ENCODE data around the gene SYNRG. TPM values are rescaled to one million over a fixed set of nuclear protein-coding genes. Genes with fewer than 3 reads are reported as not detected.

Gene SYNRG
- total RNA-seq, 1 donor, result 46.7 TPM

DNA sequence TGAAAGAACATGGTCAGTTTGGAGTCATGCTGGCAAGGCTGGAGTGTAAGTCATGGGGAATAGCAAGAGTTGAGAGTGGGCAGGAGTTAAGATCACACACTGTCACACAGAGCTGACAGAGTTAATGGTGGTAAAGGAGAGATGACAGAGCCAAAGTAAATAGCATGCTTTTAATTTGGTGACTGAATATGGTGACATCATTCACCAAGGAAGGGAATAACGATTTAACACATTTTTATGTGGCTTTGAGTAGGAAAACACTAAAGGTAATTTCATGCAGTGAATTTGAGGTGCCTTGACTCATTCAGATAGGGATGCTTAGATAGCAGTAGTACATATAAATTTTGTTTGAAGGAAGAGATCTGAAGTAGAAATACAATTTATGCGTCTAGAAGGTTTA lies 42.1 kb downstream of the SYNRG start:
- Histone ChIP-seq H3K27me3 (ENCODE audit: insufficient read depth, low read length) (no peaks in the 10 kb centered on the region), H3K4me1 (ENCODE audit: insufficient read depth, low read length) (no peaks in the 10 kb centered on the region), H3K4me3 (ENCODE audit: low read length) (no peak overlapping the region), H3K9me3 (ENCODE audit: low read depth, low read length) (no peaks in the 10 kb centered on the region)

DNA sequence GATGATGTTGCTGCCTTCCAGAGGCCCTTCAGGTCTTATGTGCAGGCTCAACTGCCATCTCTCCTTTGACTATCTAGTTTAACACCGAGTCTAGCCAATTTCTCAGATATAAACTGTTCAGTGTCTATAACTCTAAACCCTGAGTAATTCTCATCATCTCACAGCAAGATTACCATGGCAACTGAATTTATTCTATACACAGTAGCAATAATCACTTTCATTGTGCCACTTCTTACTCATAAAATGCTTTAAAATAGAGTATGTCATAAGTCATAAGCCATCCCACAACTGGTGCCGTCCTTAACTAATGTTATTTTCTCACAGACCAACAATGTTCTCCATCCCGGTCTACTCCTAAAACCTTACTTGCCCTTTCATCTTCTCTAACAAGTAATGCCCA lies 45.0 kb downstream of the SYNRG start:
- Histone ChIP-seq H3K4me1 (ENCODE audit: insufficient read depth, low read length) (no peaks in the 10 kb centered on the region), H3K27me3 (ENCODE audit: insufficient read depth, low read length) (no peaks in the 10 kb centered on the region), H3K9me3 (ENCODE audit: low read depth, low read length) (no peaks in the 10 kb centered on the region), H3K4me3 (ENCODE audit: low read length) (no peak overlapping the region)

DNA sequence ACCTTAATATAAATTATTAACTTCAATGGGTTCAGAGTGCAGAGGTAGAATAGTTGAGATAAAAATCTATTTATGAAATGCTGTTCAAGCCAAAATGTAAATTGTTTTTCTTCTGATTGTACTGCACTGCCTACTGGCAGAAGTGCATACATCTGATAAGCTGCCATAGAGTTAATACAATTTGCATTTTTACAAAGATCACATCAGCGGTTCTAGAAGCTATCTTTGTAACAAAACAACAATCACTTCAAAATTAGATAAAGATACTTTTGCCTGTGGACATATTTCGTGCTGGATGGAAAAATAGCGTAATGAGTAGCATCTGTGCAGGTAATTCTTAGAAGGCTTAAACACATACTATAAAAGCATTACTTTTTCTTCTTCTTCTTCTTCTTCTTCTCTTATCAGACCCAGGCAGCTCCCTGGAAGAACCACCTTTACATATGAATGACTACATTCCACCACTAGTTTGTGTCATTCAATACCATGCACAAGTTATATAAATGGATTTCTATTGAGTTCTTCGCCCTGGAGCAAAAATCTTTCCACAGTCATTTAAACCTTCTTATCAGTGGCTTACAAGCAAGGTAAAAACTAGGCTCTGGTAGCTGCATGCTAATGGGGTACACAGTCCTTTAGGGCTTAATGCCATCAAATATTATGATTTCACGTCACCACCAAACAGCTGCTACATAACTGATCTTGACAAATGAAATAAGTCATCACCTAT lies 47.0 kb downstream of the SYNRG start:
- Histone ChIP-seq H3K4me1 (ENCODE audit: insufficient read depth, low read length) (no peaks in the 10 kb centered on the region), H3K27me3 (ENCODE audit: insufficient read depth, low read length) (no peaks in the 10 kb centered on the region), H3K4me3 (ENCODE audit: low read length) (no peak overlapping the region), H3K9me3 (ENCODE audit: low read depth, low read length) (no peaks in the 10 kb centered on the region)

DNA sequence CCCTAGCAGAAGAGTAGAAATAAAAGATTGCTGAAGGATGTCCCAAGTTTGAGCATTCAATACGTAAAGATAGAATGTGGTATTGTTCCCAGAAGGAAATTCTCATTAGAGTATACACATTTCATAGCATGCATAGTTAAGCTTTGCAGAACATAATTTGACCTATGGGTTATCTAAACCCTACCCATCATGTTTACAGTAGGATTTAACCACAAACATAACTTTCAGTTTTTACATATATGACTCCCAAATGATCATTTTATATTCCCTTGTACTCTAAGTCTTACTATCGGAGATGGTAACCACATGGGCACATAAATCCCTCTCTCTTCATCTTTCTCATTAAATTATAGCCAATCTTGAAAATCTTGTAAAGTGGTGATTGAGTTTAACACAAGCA lies 50.9 kb downstream of the SYNRG start:
- Histone ChIP-seq H3K27me3 (ENCODE audit: insufficient read depth, low read length) (no peaks in the 10 kb centered on the region), H3K4me1 (ENCODE audit: insufficient read depth, low read length) (peaks cover 3% of the 10 kb centered on the region), H3K4me3 (ENCODE audit: low read length) (no peak overlapping the region), H3K9me3 (ENCODE audit: low read depth, low read length) (no peaks in the 10 kb centered on the region)

DNA sequence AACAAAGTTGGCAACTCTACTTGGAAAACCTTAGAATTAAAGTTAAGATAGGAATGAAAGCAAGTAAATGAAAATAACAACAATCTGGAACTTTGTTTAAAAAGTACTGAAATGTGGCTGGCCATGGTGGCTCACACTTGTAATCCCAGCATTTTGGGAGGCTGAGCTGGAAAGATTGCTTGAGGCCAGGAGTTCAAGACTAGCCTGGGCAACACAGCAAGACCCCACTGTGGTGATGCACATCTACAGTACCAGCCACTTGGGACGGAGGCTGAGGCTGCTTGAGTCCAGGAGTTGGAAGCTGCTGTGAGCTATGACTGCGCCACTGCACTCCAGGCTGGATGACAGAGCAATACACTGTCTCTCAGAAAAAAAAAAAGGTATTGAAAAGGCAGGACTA lies 51.7 kb downstream of the SYNRG start:
- H3K9me3 ChIP-seq (ENCODE audit: low read depth, low read length), result no peaks in the 10 kb centered on the region
- no peak overlapping the region for H3K4me3 ChIP-seq (ENCODE audit: low read length)
- no peaks in the 10 kb centered on the region for H3K27me3 ChIP-seq (ENCODE audit: insufficient read depth, low read length)
- H3K4me1 ChIP-seq (ENCODE audit: insufficient read depth, low read length), result peaks cover 7% of the 10 kb centered on the region

DNA sequence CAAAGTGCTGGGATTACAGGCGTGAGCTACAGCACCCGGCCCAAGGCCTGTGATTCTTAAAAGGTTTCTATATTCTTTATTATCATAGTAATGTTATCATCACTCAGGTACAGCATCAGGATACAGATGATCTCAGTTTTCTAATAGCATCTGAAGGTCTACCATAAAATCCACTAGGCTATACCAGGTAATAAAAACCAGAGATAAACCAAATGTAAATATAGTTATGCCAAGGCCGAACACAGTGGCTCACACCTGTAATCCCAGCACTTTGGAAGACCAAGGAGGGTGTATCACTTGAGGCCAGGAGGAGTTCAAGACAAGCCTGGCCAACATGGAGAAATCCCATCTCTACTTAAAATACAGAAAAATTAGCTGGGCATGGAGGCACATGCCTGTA lies 53.8 kb downstream of the SYNRG start:
- peaks cover 7% of the 10 kb centered on the region for H3K4me1 ChIP-seq (ENCODE audit: insufficient read depth, low read length)
- H3K4me3 ChIP-seq (ENCODE audit: low read length), result no peak overlapping the region
- H3K27me3 ChIP-seq (ENCODE audit: insufficient read depth, low read length), result no peaks in the 10 kb centered on the region
- no peaks in the 10 kb centered on the region for H3K9me3 ChIP-seq (ENCODE audit: low read depth, low read length)

DNA sequence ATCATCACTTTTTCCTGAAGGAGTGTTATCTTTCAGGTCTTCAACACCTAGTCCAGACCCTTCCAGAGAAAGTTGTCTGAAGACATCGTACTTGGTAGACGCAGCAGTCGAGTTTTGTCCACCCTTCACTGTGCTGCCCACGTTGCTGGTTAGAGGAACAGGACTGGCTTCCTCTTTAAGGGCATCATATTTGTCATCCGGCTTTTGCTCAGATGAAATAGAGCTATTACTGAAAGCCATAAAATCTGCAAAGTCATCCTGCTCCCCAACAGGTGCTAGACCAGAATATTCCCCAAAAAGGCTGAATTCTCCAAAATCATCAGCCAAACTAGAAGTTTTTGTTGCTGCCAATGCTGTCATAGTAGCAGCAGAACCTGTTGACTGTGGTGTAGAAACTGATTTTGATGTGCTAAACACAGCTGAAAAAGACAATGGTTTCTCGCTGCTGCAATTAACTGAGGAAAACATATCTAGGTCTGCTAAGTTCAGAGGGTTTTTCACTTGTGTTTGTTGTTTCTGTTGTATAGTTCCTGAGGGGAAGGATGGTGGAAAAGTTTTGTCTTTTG lies 55.7 kb downstream of the SYNRG start:
- Histone ChIP-seq H3K4me3 (ENCODE audit: low read length) (no peak overlapping the region), H3K4me1 (ENCODE audit: insufficient read depth, low read length) (peaks cover 7% of the 10 kb centered on the region), H3K27me3 (ENCODE audit: insufficient read depth, low read length) (no peaks in the 10 kb centered on the region), H3K9me3 (ENCODE audit: low read depth, low read length) (no peaks in the 10 kb centered on the region)

DNA sequence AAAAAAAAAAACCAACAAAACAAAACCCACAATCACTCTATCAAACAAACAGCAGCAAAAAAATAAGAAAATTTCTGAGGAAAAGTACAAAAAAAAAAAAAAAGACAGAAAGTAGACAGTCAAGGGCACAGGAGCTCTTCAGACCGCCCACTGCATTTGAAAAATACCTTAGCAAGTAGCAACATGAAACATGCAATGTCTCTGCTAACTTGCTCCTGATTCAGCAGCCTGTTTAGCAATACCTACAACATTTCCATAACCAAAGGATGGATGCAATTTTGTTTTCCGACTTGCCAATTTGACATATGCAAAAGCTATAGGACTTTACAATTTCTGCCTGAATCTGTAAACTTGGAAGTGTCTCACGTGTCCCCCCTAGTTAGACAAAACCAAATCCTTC lies 57.4 kb downstream of the SYNRG start:
- no peaks in the 10 kb centered on the region for H3K27me3 ChIP-seq (ENCODE audit: insufficient read depth, low read length)
- H3K4me1 ChIP-seq (ENCODE audit: insufficient read depth, low read length), result peaks cover 7% of the 10 kb centered on the region
- no peak overlapping the region for H3K4me3 ChIP-seq (ENCODE audit: low read length)
- no peaks in the 10 kb centered on the region for H3K9me3 ChIP-seq (ENCODE audit: low read depth, low read length)

DNA sequence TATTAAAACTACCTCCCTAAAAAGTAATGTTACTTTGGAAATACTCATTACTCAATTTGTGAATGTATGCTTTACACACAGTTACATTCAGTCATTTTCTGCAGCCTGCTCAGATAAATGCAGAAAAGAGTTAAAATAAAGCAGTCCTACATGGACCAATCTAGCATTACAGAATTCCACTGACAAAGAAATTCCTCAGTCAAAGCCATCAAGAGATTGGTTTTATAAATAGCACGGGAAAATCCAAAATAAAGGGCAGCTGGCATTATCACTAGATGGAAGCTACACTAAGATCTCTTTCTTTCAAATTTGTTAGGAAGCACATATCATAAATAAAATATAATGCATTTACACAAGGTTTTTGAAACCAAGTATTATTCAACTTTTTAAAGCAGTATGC lies 61.2 kb downstream of the SYNRG start:
- H3K27me3 ChIP-seq (ENCODE audit: insufficient read depth, low read length), result no peaks in the 10 kb centered on the region
- no peak overlapping the region for H3K4me3 ChIP-seq (ENCODE audit: low read length)
- no peaks in the 10 kb centered on the region for H3K9me3 ChIP-seq (ENCODE audit: low read depth, low read length)
- H3K4me1 ChIP-seq (ENCODE audit: insufficient read depth, low read length), result peaks cover 2% of the 10 kb centered on the region

DNA sequence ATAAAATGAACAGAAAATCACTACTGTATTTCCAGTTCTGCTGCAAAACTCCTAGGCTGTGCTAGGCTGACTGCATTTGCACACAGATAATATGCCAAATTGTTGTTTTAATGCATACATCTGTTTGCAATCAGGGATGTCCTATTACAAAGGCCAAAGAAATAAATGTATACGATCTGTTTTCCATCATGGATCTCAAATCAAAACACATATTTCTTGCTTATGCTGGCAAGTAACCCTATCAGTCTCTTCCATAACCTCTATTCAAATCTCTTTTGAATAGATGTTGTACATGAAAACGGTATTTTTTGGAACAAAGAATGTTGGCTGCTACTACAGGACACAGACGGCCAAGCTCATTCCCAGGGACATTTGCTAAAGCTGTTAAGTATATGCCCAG lies 62.9 kb downstream of the SYNRG start:
- no peaks in the 10 kb centered on the region for H3K4me1 ChIP-seq (ENCODE audit: insufficient read depth, low read length)
- no peaks in the 10 kb centered on the region for H3K27me3 ChIP-seq (ENCODE audit: insufficient read depth, low read length)
- no peak overlapping the region for H3K4me3 ChIP-seq (ENCODE audit: low read length)
- no peaks in the 10 kb centered on the region for H3K9me3 ChIP-seq (ENCODE audit: low read depth, low read length)

DNA sequence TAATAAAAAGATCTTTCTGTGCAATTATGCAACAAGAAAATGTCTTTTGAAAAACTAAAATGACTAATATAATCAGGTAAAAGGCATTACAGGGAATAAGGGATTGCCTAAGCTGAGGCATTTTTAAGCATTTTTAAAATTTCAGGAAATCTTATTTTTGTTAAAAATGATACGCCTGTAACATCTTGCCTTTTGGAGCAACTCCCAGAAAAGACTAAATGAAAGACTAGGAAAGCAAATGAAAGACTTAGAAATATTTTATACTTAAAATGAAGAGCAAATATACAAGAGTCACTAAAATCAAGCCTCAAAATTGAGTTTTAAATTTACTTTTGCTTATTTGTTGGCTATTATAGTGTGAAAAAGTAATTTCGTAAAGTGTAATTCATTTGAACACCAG lies 63.7 kb downstream of the SYNRG start:
- no peaks in the 10 kb centered on the region for H3K9me3 ChIP-seq (ENCODE audit: low read depth, low read length)
- no peaks in the 10 kb centered on the region for H3K27me3 ChIP-seq (ENCODE audit: insufficient read depth, low read length)
- H3K4me1 ChIP-seq (ENCODE audit: insufficient read depth, low read length), result no peaks in the 10 kb centered on the region
- H3K4me3 ChIP-seq (ENCODE audit: low read length), result no peak overlapping the region

DNA sequence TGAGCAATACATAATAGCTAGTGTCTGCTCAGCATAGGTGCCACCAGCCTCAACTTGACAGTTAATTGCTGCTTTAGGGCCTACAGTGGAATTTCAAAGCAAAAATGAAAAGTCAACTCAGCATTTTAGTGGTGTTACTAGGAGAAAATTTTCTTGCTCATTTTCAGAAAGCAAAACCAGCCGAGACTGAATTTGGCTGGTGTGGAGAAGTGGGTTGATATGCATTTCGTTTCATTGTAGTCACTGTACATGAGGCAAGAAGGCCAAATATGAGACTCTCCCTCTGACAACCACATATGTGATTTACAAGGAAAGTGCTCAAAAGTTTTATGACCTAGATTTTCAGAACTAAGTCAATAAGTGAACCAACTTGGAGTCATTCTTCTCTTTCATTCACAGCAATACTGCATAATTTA lies 65.6 kb downstream of the SYNRG start:
- H3K4me3 ChIP-seq (ENCODE audit: low read length), result no peak overlapping the region
- H3K9me3 ChIP-seq (ENCODE audit: low read depth, low read length), result no peaks in the 10 kb centered on the region
- H3K27me3 ChIP-seq (ENCODE audit: insufficient read depth, low read length), result no peaks in the 10 kb centered on the region
- no peaks in the 10 kb centered on the region for H3K4me1 ChIP-seq (ENCODE audit: insufficient read depth, low read length)

DNA sequence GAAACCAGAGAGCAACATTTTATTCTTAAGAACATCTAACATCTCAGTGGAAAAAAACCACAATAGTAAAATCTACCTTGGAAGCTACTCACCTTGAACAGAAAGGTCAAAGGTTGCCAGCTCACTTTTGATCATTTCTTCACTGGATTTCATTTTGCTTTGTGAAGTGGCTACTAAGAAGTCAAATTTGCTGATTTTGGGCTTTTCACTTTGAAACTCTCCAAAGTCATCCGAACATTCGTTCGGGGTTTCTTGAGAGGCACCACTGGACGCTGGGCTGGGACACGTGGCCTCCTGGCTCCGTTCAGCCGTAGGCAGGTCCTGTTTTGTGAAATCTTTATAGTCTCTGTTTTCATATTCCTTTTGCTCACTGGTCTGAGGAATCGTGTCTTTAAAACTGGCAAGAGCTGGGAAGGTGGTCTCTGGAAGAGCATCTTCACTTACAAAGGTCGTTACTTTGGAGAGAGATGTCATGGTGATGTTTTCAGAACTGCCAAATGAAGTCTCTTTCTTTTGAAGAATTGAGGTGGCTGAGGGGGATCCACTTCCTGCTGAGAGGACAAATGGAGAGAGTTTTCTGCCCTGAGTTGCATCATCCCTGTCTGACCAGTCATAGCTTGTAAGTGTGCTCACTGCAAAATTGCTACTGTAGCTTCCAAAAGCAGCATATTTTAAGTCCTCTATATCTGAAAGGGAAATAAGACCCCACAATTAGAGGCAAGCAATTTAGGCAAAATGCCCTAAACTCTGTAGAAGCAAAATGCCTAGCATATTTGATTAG lies 67.1 kb downstream of the SYNRG start:
- Histone ChIP-seq H3K4me1 (ENCODE audit: insufficient read depth, low read length) (no peaks in the 10 kb centered on the region), H3K4me3 (ENCODE audit: low read length) (no peak overlapping the region), H3K9me3 (ENCODE audit: low read depth, low read length) (no peaks in the 10 kb centered on the region), H3K27me3 (ENCODE audit: insufficient read depth, low read length) (no peaks in the 10 kb centered on the region)

DNA sequence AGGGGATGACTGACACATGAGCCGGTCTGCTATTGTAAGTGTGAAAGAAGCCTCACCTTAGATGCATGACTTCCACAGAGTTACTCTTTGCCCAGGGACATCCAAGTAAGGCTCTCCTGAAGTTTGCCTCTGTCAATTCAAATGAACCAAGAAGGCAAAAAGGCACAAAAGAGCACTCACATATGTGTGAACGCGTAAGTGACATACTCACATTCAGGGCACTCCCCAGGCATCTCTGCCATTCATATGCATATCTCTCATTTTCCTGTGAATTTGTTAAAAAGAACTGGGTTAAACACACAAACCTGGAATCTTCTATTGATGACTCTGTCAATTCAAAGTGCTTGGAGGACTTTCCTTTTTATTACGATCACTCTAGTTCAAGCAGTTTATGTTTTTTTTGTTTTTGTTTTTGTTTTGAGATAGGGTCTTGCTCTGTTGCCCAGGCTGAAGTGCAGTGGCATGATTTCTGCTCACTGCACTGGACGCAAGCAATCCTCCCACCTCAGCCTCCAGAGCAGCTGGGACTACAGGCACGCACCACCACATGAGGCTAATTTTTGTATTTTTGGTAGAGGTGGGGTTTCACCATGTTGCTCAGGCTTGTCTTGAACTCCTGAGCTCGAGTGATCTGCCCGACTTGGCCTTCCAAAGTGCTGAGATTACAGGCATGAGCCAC lies 70.1 kb downstream of the SYNRG start:
- Histone ChIP-seq H3K9me3 (ENCODE audit: low read depth, low read length) (no peaks in the 10 kb centered on the region), H3K4me1 (ENCODE audit: insufficient read depth, low read length) (no peaks in the 10 kb centered on the region), H3K27me3 (ENCODE audit: insufficient read depth, low read length) (no peaks in the 10 kb centered on the region), H3K4me3 (ENCODE audit: low read length) (no peak overlapping the region)

DNA sequence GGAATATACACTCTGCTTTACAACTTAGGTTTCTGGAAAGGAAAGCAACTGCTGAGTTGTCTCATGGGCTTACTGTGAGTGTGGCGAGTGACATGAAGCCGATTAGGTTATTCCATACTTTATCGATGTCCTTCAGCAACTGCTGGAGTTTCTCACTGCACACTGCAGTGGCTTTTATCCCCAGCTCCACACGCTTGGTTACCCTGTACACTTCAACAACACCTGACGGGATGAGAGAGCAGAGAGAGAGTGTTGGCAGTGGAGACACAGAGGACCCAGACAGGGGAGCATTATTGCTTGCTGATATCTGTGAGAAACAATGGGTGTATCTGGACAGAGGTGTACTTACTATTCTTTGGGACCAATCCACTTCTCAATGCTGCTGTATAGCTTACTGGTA lies 73.3 kb downstream of the SYNRG start:
- H3K4me1 ChIP-seq (ENCODE audit: insufficient read depth, low read length), result no peaks in the 10 kb centered on the region
- H3K27me3 ChIP-seq (ENCODE audit: insufficient read depth, low read length), result no peaks in the 10 kb centered on the region
- no peaks in the 10 kb centered on the region for H3K9me3 ChIP-seq (ENCODE audit: low read depth, low read length)
- no peak overlapping the region for H3K4me3 ChIP-seq (ENCODE audit: low read length)

Measured in mononuclear cell (primary cell).